Breast epithelium (tissue), 4 donors: Measurements from ENCODE around the gene ABLIM2. TPM values are rescaled to one million over a fixed set of nuclear protein-coding genes. Genes with fewer than 3 reads are reported as not detected.

Source experiments
- DNase-seq, 2 donors: peaks; one replicate each; pipeline ENCODE4 v3.0.0-alpha.2; 2019; ENCODE audit warnings: low spot score in 2 of 2
- H3K27ac ChIP-seq, 2 donors: fragments of 200-600 bp; sonication (generic) in 1 of 2; one replicate each; pipeline ENCODE4 v1.5.1; 2016 to 2019; ENCODE audit warnings: mild to moderate bottlenecking in 1 of 2
- H3K27me3 ChIP-seq, 2 donors: fragments of 200-600 bp; sonication (generic) in 1 of 2; one replicate each; pipeline versions ENCODE4 v1.5.1 to v1.6.0; 2017 to 2019; ENCODE audit warnings: control low read depth in 1 of 2, mild to moderate bottlenecking in 1 of 2
- H3K36me3 ChIP-seq: fragments of 200-600 bp; one replicate; pipeline ENCODE4 v1.5.1; 2019
- H3K4me1 ChIP-seq, 2 donors: fragments of 200-600 bp; sonication (generic); one replicate each; pipeline ENCODE4 v1.5.1; 2016 to 2019; ENCODE audit warnings: control low read depth in 1 of 2
- H3K4me3 ChIP-seq, 3 donors: fragments of 200-600 bp; sonication (generic); 1 replicate in 2 of 3; 2 replicates in 1 of 3; pipeline ENCODE4 v1.5.1; 2016 to 2019; ENCODE audit warnings: mild to moderate bottlenecking in 3 of 3, moderate library complexity in 2 of 3
- H3K9me3 ChIP-seq, 2 donors: fragments of 200-600 bp; sonication (generic) in 1 of 2; one replicate each; pipeline ENCODE4 v1.5.1; 2016 to 2019; ENCODE audit warnings: control low read depth in 1 of 2
- POLR2A ChIP-seq: fragments of 450-650 bp; IDR thresholded peaks from one replicate; pipeline ENCODE4 v1.6.1; 2016; ENCODE audit warnings: antibody characterized with exemption, mild to moderate bottlenecking, moderate library complexity
- POLR2AphosphoS5 ChIP-seq, 3 donors: sonication (generic); formaldehyde crosslinking; IDR thresholded peaks; one replicate each; pipeline ENCODE4 v1.6.1; 2017; ENCODE audit warnings: antibody characterized with exemption in 3 of 3
- intact Hi-C: fragments of 100-400 bp; cut with DNase I; formaldehyde crosslinking; loops from one replicate; pipeline ENCODE4 v1.15.1; 2023; ENCODE audit warnings: low total_unique reads
- total RNA-seq, 3 donors: library from RNA; depleted of rRNA; stranded (reverse); fragments of >200 nt; gene quantifications; one replicate each; pipeline ENCODE4 v1.1.0, GENCODE V29; 2016
- TF ChIP-seq, protein P1 (sequence below), 3 donors: fragments of 450-650 bp; IDR thresholded peaks; one replicate each; pipeline ENCODE4 v1.5.1; 2016 to 2017; ENCODE audit warnings: antibody characterized with exemption in 3 of 3, mild to moderate bottlenecking in 3 of 3, moderate library complexity in 3 of 3

ABLIM2 gene
- total RNA-seq, 3 donors from 2014 or later = 4.8 to 11.5 (median 8.2) TPM

DNA sequence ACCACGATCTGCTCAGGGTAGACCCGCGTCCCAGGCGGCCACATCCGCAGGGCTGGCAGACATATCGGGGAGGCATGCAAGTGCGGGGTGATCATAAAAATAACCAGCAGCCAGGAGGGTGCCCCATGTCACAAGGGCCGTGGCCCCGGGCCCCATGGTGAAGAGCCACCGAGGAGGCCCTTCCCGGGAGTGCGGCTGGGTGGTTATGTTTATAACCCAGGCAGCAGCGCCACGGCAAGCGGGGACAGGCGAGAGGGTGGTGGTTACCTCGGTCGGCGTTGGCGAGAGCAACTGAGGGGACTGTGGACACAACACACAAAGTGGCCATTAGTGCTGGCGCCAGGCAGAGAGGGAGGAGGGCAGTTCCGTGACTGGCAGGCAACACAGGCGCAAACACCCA, 126.2 kb downstream of the ABLIM2 start:
- Histone ChIP-seq H3K27me3 (no peaks in the 10 kb centered on the region), H3K36me3 (no peaks in the 10 kb centered on the region), H3K4me3 (no peak overlapping the region), H3K4me1 (no peaks in the 10 kb centered on the region), H3K9me3 (no peaks in the 10 kb centered on the region), H3K27ac (no peak overlapping the region)
- DNase-seq = no peak
- no peak for TF ChIP-seq POLR2AphosphoS5 (IDR thresholded peaks at IDR 0.05)
- TF ChIP-seq, protein P1, sequence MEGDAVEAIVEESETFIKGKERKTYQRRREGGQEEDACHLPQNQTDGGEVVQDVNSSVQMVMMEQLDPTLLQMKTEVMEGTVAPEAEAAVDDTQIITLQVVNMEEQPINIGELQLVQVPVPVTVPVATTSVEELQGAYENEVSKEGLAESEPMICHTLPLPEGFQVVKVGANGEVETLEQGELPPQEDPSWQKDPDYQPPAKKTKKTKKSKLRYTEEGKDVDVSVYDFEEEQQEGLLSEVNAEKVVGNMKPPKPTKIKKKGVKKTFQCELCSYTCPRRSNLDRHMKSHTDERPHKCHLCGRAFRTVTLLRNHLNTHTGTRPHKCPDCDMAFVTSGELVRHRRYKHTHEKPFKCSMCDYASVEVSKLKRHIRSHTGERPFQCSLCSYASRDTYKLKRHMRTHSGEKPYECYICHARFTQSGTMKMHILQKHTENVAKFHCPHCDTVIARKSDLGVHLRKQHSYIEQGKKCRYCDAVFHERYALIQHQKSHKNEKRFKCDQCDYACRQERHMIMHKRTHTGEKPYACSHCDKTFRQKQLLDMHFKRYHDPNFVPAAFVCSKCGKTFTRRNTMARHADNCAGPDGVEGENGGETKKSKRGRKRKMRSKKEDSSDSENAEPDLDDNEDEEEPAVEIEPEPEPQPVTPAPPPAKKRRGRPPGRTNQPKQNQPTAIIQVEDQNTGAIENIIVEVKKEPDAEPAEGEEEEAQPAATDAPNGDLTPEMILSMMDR (IDR thresholded peaks at IDR 0.05) = no peak
- intact Hi-C loops = no loop called here

DNA sequence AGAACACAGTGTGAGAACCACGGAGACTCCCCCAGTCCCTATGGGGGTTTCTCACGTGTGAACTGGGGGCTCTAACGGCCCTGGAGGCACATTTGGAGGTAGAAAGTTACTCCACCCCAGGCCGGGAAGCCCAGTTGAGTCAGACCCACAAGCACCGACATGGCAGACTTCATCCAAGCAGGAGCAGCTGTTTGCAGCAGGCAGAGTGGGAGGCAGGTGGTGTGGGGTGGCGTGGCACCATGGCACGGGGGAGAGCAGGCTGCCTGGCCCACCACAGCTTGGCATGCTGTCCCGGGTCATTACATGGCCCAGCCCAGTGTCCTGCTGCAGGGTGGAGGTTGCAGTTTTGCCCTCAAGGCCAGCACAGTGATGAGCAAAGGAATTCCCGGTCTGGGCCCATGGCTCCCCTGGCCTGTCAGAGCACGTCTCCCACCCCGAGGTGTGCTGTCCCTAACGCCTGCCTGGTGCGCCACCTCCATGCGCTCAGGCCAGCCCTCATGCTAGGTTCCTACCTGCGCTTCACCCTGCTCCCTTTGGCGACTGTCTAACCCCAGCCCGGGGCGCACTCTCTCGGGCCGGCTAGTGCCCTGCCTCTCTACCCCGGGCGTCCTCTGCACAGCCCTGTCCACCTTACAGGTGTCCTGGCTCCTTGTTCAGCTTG, 128.4 kb downstream of the ABLIM2 start:
- intact Hi-C loops = no loop called here
- Histone ChIP-seq H3K4me1 (no peaks in the 10 kb centered on the region), H3K36me3 (no peaks in the 10 kb centered on the region), H3K9me3 (no peaks in the 10 kb centered on the region), H3K27me3 (no peaks in the 10 kb centered on the region), H3K27ac (no peak overlapping the region), H3K4me3 (no peak overlapping the region)
- TF ChIP-seq POLR2A (no peak), POLR2AphosphoS5 (IDR thresholded peaks at IDR 0.05) (no peak)
- TF ChIP-seq, protein P1 (IDR thresholded peaks at IDR 0.05) = no peak
- DNase-seq = no peak

DNA sequence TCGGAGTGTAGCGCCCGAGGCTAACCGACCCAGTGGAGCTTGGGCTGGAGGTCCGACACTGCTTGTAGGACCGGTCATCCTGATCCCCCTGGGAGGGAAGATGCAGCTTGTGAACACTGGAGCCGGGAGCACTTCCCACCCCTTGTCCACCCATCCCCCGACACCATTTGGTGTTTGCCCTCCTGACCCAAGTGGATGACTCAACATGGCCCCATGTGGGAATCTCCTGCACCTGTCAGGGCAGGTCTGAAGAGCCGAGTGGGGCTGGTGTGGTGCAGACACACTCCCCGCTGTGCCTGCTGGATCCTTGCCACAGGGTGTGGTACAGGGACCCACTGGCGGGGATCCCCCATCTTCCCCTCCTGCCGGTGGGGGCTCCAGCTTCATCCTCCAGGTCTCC, 128.9 kb downstream of the ABLIM2 start:
- no peaks in the 10 kb centered on the region for H3K27me3 ChIP-seq
- intact Hi-C loops = no loop called here
- H3K4me1 ChIP-seq = no peaks in the 10 kb centered on the region
- DNase-seq = no peak
- no peak overlapping the region for H3K27ac ChIP-seq
- TF ChIP-seq, protein P1 (IDR thresholded peaks at IDR 0.05) = no peak
- no peak for TF ChIP-seq POLR2AphosphoS5 (IDR thresholded peaks at IDR 0.05)
- no peaks in the 10 kb centered on the region for H3K9me3 ChIP-seq
- H3K36me3 ChIP-seq = no peaks in the 10 kb centered on the region
- no peak overlapping the region for H3K4me3 ChIP-seq

DNA sequence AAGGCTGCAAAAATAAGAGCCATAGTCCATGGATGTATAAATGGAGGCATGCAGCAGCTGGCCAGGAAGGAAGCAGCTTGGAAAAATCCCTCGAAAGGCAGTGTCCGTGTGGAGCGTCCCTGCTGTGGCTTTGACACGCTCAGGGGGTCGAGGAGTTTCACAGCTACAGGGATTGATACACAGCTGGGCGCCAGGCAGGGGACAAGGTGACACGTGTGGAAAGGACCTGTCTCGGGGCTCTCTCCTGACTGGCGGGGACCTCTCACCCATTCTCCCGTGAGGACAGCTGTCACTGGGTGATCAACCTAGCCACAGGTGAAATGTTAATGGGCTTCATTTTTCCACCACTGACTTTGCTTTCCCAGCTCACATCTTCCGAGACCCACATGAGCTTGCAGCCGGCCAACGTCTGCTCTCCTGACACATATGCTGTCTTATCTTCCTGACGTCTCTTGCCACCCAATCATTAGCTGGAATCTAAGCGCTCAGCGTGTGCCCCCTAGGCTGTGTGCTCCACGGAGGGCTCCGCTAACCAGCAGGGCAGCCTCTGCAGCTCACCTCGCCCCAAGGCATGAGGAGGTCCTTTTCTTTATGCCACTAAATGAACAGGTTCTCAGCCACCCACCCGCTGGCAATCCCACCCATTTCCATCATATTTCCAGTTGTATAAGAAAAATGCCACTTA, 129.6 kb downstream of the ABLIM2 start:
- H3K36me3 ChIP-seq = no peaks in the 10 kb centered on the region
- no peak overlapping the region for H3K4me3 ChIP-seq
- H3K27ac ChIP-seq = no peak overlapping the region
- intact Hi-C loops = no loop called here
- TF ChIP-seq POLR2A (no peak), POLR2AphosphoS5 (IDR thresholded peaks at IDR 0.05) (no peak)
- TF ChIP-seq, protein P1 (IDR thresholded peaks at IDR 0.05) = no peak
- H3K27me3 ChIP-seq = no peaks in the 10 kb centered on the region
- H3K4me1 ChIP-seq = no peaks in the 10 kb centered on the region
- DNase-seq = no peak
- no peaks in the 10 kb centered on the region for H3K9me3 ChIP-seq

DNA sequence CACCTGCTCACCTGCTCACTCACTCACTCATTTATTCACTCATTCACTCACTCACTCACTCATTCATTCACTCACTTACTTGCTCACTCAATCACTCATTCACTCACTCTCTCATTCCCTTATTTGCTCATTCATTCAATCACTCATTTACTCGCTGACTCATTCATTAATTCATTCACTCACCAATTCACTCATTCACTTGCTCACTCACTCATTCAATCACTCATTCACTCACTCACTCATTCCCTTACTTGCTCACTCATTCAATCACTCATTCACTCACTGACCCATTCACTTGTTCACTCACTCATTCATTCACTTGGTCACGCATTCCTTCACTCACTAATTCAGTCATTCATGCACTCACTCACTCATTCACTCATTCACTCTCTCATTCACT, 130.2 kb downstream of the ABLIM2 start:
- Histone ChIP-seq H3K4me1 (no peaks in the 10 kb centered on the region), H3K9me3 (no peaks in the 10 kb centered on the region), H3K4me3 (no peak overlapping the region), H3K27me3 (no peaks in the 10 kb centered on the region), H3K27ac (no peak overlapping the region), H3K36me3 (no peaks in the 10 kb centered on the region)
- TF ChIP-seq POLR2A (no peak), POLR2AphosphoS5 (IDR thresholded peaks at IDR 0.05) (no peak)
- TF ChIP-seq, protein P1 (IDR thresholded peaks at IDR 0.05) = no peak
- DNase-seq = no peak
- intact Hi-C loops = no loop called here
